KBM-7 (cell line): ENCODE data around the gene SETX.

Experiments
- DNase-seq: peaks from one replicate; pipeline ENCODE4 v3.0.0-alpha.2; 2015
- in situ Hi-C: fragments of 300-500 bp; cut with MboI; formaldehyde crosslinking; loops from 2 replicates; pipeline ENCODE4 v1.14.3; 2020; ENCODE audit warnings: low sequenced_read_pairs, low pct_unique_long_range_greater_than_20kb, mixed read lengths

The SETX gene

DNA sequence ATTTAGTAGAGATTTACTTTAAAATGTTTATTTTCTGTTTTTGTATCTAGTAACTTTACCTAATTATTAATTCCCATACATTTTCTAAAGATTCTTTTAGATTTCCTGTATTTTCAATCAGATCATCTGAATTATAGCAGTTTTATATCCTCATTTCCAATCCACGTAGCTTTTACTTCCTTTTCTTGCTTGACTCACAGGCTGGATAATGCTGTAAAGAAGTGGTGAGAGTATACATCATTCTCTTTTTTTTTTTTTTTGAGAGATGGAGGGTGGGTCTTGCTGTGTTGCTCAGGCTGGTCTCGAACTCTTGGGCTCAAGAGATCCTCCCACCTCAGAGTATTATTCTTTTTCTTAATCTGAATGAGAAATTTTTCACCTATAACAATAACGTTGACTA is 11.2 kb upstream of the SETX start:
- no peak for DNase-seq
- in situ Hi-C loops = no loop called here

GRCh38 chr9:132364068-132364467 is 9.3 kb upstream of the SETX start:
- in situ Hi-C loops = no loop called here
- no peak for DNase-seq

- in situ Hi-C loops = no loop called here
- DNase-seq = no peak
Measured at GRCh38 chr9:132357764-132358163, 3.0 kb upstream of the SETX start.

DNA sequence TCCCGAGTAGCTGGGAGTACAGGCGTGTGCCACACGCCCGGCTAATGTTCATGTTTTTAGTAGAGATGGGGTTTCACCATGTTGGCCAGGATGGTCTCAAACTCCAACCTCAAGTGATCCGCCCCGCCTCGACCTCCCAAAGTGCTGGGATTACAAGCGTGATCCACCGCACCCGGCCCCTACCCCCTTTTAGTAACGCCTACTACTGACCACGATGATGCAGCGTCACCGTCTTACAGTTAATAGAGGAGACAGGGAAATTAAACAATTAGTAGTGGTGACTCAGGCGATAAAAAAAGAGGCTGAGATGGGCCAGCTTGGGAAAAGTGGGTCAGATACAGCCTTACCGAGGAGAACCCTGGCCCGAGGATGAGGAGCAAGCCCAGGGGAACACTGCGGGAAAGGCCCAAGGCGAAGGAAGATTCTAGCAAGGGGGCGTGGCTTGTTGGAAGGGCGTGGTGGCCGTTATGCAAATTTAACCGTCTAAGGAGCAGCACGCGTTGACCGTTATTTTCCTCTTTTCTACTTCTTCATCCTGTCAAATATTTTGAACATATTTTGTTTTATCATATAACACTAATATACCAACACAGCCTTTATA is 1.6 kb upstream of the SETX start:
- DNase-seq = no peak
- in situ Hi-C loops = no loop called here

GRCh38 chr9:132351404-132352045 is 3.3 kb downstream of the SETX start:
- DNase-seq = no peak
- in situ Hi-C loops = no loop called here

DNA sequence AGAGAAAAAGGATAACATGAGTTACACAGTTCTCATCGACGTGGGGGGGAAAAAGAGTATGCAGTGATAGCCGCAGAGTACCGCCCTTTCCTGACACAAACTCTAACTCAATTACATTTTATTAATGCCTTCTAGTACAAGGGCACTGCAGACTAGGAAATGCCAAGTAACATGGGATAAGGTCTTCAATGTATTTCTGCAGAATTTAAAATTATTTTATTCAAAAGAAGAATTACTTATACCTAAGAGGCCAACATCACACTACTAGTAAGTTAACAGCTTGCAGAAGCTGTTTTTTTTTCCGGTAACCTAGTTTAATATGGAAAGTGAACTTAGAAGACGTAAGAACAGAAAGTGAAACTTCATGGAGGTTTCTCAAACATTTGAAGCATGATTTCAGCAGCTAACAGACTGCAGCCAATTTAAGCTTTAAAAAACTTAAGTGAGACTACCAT is 3.9 kb downstream of the SETX start:
- DNase-seq = no peak
- in situ Hi-C loops = no loop called here

DNA sequence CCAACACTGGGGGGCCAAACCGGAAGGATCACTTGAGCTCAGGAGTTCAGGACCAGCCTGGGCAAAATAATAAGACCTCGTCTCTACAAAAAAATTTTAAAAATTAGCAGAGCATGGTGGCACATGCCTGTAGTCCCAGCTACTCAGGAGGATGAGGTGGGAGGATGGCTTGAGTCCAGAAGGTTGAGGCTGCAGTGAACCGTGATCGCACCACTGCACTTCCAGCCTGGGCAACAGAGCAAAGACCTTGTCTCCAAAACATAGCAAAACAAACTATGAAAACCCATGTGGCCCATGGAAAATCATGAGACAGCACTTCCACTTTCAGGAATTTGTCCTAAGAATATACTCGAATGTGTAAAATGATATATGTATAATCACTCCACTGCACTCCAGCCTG is 6.1 kb downstream of the SETX start:
- no peak for DNase-seq
- in situ Hi-C loops = no loop called here

DNA sequence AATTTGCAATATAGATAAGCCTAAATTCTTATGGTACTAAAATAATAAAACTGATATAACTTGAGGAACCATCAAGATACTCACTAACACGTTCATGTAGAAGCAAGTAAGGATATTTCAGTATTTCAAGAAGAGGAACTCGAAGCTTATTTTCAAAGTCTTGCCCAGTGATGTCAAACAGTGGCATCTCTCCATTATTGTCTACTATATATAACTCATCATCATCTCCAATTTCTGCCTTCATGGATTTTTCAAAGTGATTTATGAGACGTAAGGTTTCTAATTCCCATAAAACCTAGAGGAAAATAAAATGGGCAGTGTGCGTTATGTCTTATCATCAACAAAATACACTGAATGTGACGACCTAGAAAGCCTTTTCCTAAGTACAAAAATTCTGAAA is 8.6 kb downstream of the SETX start:
- no peak for DNase-seq
- in situ Hi-C loops = no loop called here

DNA sequence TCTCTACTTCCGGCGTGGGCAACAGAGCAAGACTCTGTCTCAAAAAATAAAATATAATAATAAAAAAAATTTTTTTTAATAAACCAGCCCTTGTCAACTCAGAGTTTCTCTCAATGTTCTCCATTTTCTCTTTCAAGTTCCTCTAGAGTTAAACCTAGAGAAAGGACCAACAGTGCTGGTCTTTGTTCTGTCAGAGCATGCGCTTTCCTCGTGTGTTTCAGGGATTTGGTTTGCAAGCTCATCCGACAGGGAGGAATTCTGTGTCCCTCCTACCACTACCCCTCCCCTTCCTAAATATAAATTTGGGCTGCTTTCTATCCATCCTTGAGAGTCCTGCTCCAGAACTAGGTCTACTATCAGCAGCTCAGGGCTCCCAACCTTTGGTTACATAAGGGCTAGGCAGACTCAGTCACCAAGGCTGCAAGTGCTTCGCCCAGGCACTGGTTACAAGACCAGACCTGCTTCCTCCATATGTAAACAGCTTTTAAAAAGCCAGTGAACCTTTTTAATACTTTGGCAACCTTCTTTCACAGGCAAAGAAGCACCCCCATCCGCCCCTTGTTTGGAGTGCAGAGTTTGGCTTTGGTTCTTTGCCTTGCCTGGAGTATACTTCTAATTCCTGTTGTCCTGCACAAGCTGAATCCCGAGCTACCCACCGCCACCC is 13.5 kb downstream of the SETX start:
- no peak for DNase-seq
- in situ Hi-C loops = no loop called here

DNA sequence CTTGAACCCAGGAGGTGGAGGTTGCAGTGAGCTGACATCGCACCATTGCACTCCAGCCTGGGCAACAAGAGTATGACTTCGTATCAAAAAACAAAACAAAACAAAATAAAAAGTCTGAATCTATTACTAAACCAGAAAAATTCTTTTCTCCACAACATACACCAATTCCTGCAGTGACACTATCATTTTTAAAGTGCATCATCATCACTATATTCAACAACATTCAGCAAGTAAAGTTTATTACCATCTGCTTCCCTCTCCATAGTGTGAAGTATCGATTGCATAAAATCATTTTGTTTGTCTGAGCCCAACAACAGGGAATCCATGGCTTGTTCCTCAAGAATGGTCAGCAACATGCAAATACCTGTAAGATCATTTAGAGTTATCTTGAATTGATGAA is 20.4 kb downstream of the SETX start:
- DNase-seq = no peak
- in situ Hi-C loops = no loop called here

GRCh38 chr9:132333556-132333955 is 21.2 kb downstream of the SETX start:
- DNase-seq = no peak
- in situ Hi-C loops = no loop called here

- DNase-seq = no peak
- in situ Hi-C loops = no loop called here
Measured at GRCh38 chr9:132328580-132328979, 26.2 kb downstream of the SETX start.

GRCh38 chr9:132327537-132327936 is 27.2 kb downstream of the SETX start:
- in situ Hi-C loops = no loop called here
- no peak for DNase-seq

GRCh38 chr9:132324425-132324824 is 30.4 kb downstream of the SETX start:
- in situ Hi-C loops = no loop called here
- DNase-seq = no peak

- in situ Hi-C loops = no loop called here
- no peak for DNase-seq
Measured at GRCh38 chr9:132319421-132320110, 35.2 kb downstream of the SETX start.

- DNase-seq = no peak
- in situ Hi-C loops = no loop called here
Measured at GRCh38 chr9:132312873-132313272, 41.9 kb downstream of the SETX start.

GRCh38 chr9:132312426-132312825 is 42.4 kb downstream of the SETX start:
- no peak for DNase-seq
- in situ Hi-C loops = no loop called here

DNA sequence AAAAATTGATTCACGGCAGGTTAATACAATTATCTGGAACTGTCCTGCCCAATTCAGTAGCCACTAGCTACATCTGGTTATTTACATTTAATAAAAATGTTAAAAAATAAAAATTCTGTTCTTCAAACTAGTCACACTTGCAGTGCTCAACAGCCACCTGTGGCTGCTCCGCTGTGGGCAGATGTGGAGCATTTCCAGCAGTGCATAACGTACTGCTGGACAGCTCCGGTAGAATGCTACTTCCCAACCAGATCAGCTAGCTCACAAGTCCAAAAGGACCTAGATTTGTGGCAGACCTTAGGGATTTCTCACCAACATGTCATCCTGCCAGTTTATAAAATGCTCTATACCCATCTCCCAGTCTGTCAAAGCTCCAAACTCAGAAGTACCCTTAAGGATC is 42.8 kb downstream of the SETX start:
- DNase-seq = no peak
- in situ Hi-C loops = no loop called here

GRCh38 chr9:132309056-132309455 is 45.7 kb downstream of the SETX start:
- in situ Hi-C loops = no loop called here
- DNase-seq = no peak

GRCh38 chr9:132301521-132301920 is 53.3 kb downstream of the SETX start:
- in situ Hi-C loops = no loop called here
- DNase-seq = no peak
